Measurements from ENCODE around the gene ADK. TPM values are rescaled to one million over a fixed set of nuclear protein-coding genes. Genes with fewer than 3 reads are reported as not detected.
A peak's percentile ranks its signal among the peaks of the same experiment; 100 is the strongest.

ADK gene
- total and polyA plus RNA-seq, 2 of the 4 experiments (the other 2 are of a cell fraction) = 30.6 to 40.9 TPM

DNA sequence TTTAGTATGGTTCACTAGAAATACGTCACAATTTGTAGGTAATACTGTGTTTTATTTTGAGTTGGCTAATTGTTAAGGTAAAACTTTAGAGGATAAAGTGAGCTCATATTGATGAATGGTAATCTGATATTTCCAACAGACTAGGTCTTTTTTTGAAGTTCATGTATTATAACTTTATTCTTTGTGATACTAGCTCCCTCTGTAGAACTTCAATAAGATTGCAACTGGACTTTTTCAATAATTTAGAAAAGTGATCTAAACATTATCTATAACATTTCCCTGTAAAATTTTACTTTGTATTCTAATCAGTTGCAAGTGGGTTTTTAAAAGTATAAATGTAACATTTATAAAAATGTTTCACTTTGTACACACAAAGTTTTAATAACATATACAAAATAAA is 83.5 kb downstream of the ADK start:
- Histone ChIP-seq H3K27ac (ENCODE audit: insufficient read depth, low read length) (no peak overlapping the region), H2BK15ac (ENCODE audit: low read depth, low read length) (no peak overlapping the region), H3K36me3 (ENCODE audit: control insufficient read depth, insufficient read depth, low read length) (no peaks in the 10 kb centered on the region), H4K5ac (ENCODE audit: low read depth, low read length) (no peak overlapping the region), H3K27me3 (ENCODE audit: control insufficient read depth, insufficient read depth, low read length) (no peaks in the 10 kb centered on the region), H3K4me3 (ENCODE audit: insufficient read depth, low read depth, low read length) (no peak overlapping the region), H3K4me1 (ENCODE audit: control insufficient read depth, insufficient read depth, low read length) (no peaks in the 10 kb centered on the region), H2AK9ac (replicated peaks; ENCODE audit: low read depth, low read length, poor library complexity) (no peak overlapping the region), H3K56ac (ENCODE audit: extremely low read depth, insufficient read depth, low read length) (no peak overlapping the region), H4K91ac (ENCODE audit: insufficient read depth, low read depth, low read length) (no peak overlapping the region), H2BK20ac (ENCODE audit: low read depth, low read length) (no peak overlapping the region), H4K8ac (ENCODE audit: low read depth in 2 of 2, low read length in 2 of 2) (no peak overlapping the region), H3K23ac (ENCODE audit: low read depth, low read length) (no peak overlapping the region), H3K9ac (ENCODE audit: low read depth, low read length) (no peak overlapping the region), H2BK5ac (ENCODE audit: low read depth, low read length, poor library complexity, severe bottlenecking) (no peak overlapping the region), H3K18ac (ENCODE audit: low read depth, low read length) (no peak overlapping the region), H2BK120ac (ENCODE audit: low read depth, low read length) (no peak overlapping the region), H3K4ac (ENCODE audit: low read depth, low read length) (no peak overlapping the region), H4K20me1 (ENCODE audit: insufficient read depth, low read length) (no peaks in the 10 kb centered on the region), H3K9me1 (ENCODE audit: insufficient read depth, low read length) (no peaks in the 10 kb centered on the region), H3K9me3 (ENCODE audit: control insufficient read depth, insufficient read depth, low read length) (no peaks in the 10 kb centered on the region), H3K79me1 (ENCODE audit: low read depth in 1 of 2, low read length in 2 of 2) (peaks cover 5 to 37% of the 10 kb centered on the region in 2 experiments; a peak in 3 of 4 replicates), H2AK5ac (ENCODE audit: low read depth, low read length) (no peak overlapping the region), H2AFZ (replicated peaks; ENCODE audit: low read length, poor library complexity) (no peak overlapping the region), H3K14ac (replicated peaks; ENCODE audit: low read depth, low read length) (no peak overlapping the region), H3K4me2 (ENCODE audit: low read depth, low read length) (no peak overlapping the region)
- peak; percentile 52 for TF ChIP-seq RAD21 (IDR thresholded peaks at IDR 0.05; ENCODE audit: low read length)
- TF ChIP-seq MAFK (IDR thresholded peaks at IDR 0.05; ENCODE audit: low read depth, low read length) = no peak
- TF ChIP-seq, protein P1, sequence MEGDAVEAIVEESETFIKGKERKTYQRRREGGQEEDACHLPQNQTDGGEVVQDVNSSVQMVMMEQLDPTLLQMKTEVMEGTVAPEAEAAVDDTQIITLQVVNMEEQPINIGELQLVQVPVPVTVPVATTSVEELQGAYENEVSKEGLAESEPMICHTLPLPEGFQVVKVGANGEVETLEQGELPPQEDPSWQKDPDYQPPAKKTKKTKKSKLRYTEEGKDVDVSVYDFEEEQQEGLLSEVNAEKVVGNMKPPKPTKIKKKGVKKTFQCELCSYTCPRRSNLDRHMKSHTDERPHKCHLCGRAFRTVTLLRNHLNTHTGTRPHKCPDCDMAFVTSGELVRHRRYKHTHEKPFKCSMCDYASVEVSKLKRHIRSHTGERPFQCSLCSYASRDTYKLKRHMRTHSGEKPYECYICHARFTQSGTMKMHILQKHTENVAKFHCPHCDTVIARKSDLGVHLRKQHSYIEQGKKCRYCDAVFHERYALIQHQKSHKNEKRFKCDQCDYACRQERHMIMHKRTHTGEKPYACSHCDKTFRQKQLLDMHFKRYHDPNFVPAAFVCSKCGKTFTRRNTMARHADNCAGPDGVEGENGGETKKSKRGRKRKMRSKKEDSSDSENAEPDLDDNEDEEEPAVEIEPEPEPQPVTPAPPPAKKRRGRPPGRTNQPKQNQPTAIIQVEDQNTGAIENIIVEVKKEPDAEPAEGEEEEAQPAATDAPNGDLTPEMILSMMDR (conservative IDR thresholded peaks at IDR 0.05; ENCODE audit: low read depth, low read length) = peak; percentile 56
- TF ChIP-seq BHLHE40 (IDR thresholded peaks at IDR 0.05; ENCODE audit: low read depth, low read length) = no peak
- TF ChIP-seq FOS (IDR thresholded peaks at IDR 0.05; ENCODE audit: low read depth, low read length) = no peak
- TF ChIP-seq SMC3 (IDR thresholded peaks at IDR 0.05; ENCODE audit: low read depth, low read length) = peak; percentile 47; the same call in 1 of the 2 replicates
- WGBS, 2 experiments (ENCODE audit: extremely low coverage in 2 of 2, insufficient read length in 1 of 2) = no CpG with 5 or more reads among the region's 1 CpG
- ChIA-PET CTCF (interaction anchor here (0.6 to 1.4 kb wide), 6 partner anchors 86 to 1251 kb away, joined by 3 to 6 read pairs (median 3); no protein-coding TSS in a partner anchor), POLR2A (ENCODE audit: unreplicated experiment) (no interaction called here)
- peak; percentile 49; the same call in 1 of the 2 replicates for ATAC-seq (ENCODE audit: low read depth)
- peak; percentile 33 for DNase-seq
- dilution Hi-C loops (cut with HindIII; ENCODE audit: low sequenced_read_pairs, unreplicated experiment) (no loop called here), in situ Hi-C loops (cut with MboI; ENCODE audit: low sequenced_read_pairs) (loop anchor here (5.0 kb wide), 1 partner anchor 92 kb away; no protein-coding TSS in a partner anchor), intact Hi-C loops (cut with micrococcal nuclease) (loop anchor here (2.0 to 5.0 kb wide), 4 partner anchors 37 to 348 kb away; partner anchors contain the start of genes ADK and AP3M1)
- no TSS peak for BruUV-seq (replicated peaks)

Measured in IMR-90 (cell line).